Activated T-helper 1 cell treated with Interleukin-2 at 50 U/mL for 16 hours (primary cell): Measurements from ENCODE around the gene ATCAY.
"Not testable (repeated sequence)": the region's sequence is repeated elsewhere in the genome, so short reads cannot be mapped to it uniquely, and the experiment has no call there.

Experiments
- DNase-seq: peaks from one replicate; pipeline ENCODE4 v3.0.0-alpha.2; 2020; ENCODE audit warnings: low read depth

Gene ATCAY

GRCh38 chr19:3855320-3855719, 25.2 kb upstream of the ATCAY start:
- DNase-seq: no peak

- no peak for DNase-seq
Observed at GRCh38 chr19:3857449-3858003, 23.0 kb upstream of the ATCAY start.

GRCh38 chr19:3860499-3860898, 20.0 kb upstream of the ATCAY start:
- DNase-seq: no peak

- DNase-seq: no peak
Observed at GRCh38 chr19:3862826-3863500, 17.5 kb upstream of the ATCAY start.

- DNase-seq: no peak
Observed at GRCh38 chr19:3863648-3864047, 16.8 kb upstream of the ATCAY start.

GRCh38 chr19:3866910-3867638, 13.4 kb upstream of the ATCAY start:
- DNase-seq: no peak

- no peak for DNase-seq
Observed at GRCh38 chr19:3867971-3868769, 12.3 kb upstream of the ATCAY start.

GRCh38 chr19:3868770-3869456, 11.6 kb upstream of the ATCAY start, which contains the start of gene ZFR2:
Gene ZFR2 (minus strand): TSS chr19:3869038. CDS start chr19:3869017, 21 bp downstream.
- DNase-seq: no peak

GRCh38 chr19:3873151-3873550, 7.3 kb upstream of the ATCAY start:
- DNase-seq: no peak

- DNase-seq: not testable (repeated sequence)
Observed at GRCh38 chr19:3874695-3875094, 5.8 kb upstream of the ATCAY start.

- no peak for DNase-seq
Observed at GRCh38 chr19:3879656-3880055, 829 bp upstream of the ATCAY start.

GRCh38 chr19:3881272-3882040, 971 bp downstream of the ATCAY start:
- DNase-seq: no peak

- no peak for DNase-seq
Observed at GRCh38 chr19:3882041-3882384, 1.5 kb downstream of the ATCAY start.

GRCh38 chr19:3890591-3890990, 10.1 kb downstream of the ATCAY start:
- no peak for DNase-seq

- DNase-seq: no peak
Observed at GRCh38 chr19:3893509-3894179, 13.2 kb downstream of the ATCAY start.

GRCh38 chr19:3894959-3895358, 14.5 kb downstream of the ATCAY start:
- DNase-seq: not testable (repeated sequence)

- DNase-seq: no peak
Observed at GRCh38 chr19:3895788-3896187, 15.3 kb downstream of the ATCAY start.

- DNase-seq: no peak
Observed at GRCh38 chr19:3897936-3898335, 17.5 kb downstream of the ATCAY start.

GRCh38 chr19:3898426-3898825, 17.9 kb downstream of the ATCAY start:
- DNase-seq: no peak

GRCh38 chr19:3899531-3900294, 19.2 kb downstream of the ATCAY start:
- DNase-seq: no peak
